ENCODE data around the gene PCSK5. TPM values are rescaled to one million over a fixed set of nuclear protein-coding genes. Genes with fewer than 3 reads are reported as not detected.

The PCSK5 gene
- total and polyA plus RNA-seq, 2 donors (not counting 1 experiment from before 2014, with no cell fraction given): 0.09 TPM; not detected in 1

GRCh38 chr9:75953218-75953617, 62.7 kb downstream of the PCSK5 start:
- WGBS (ENCODE audit: insufficient coverage): 38% methylated on average over 1 of the region's 2 CpGs
- no peak overlapping the region for H3K4me3 ChIP-seq (ENCODE audit: control extremely low read depth in 1 of 5, extremely low read depth in 1 of 5, insufficient read depth in 1 of 5, low read depth in 2 of 5, low read length in 4 of 5)
- Mint-ChIP-seq H3K27me3 (no peaks in the 10 kb centered on the region), H3K9me3 (ENCODE audit: insufficient read depth) (peaks cover 3% of the 10 kb centered on the region), H3K27ac (no peak overlapping the region), H3K4me3 (no peak overlapping the region), H3K4me1 (no peaks in the 10 kb centered on the region)
- no peak overlapping the region for H3K27ac ChIP-seq (ENCODE audit: low read length in 2 of 2)
- no peaks in the 10 kb centered on the region for H3K4me1 ChIP-seq (ENCODE audit: control insufficient read depth in 2 of 2, insufficient read depth in 2 of 2, low read length in 2 of 2)
- no peaks in the 10 kb centered on the region for H3K9me3 ChIP-seq (ENCODE audit: control extremely low read depth in 1 of 3, control insufficient read depth in 2 of 3, insufficient read depth in 1 of 3, low read length in 2 of 3)
- ChIA-PET CTCF (no interaction called here), POLR2A (no interaction called here)
- ATAC-seq (ENCODE audit: low read depth) (no peak), DNase-seq (no peak)
- H3K36me3 ChIP-seq (replicated peaks in 1 of 2; ENCODE audit: control extremely low read depth in 1 of 2, control insufficient read depth in 1 of 2, extremely low read depth in 1 of 2, insufficient read depth in 2 of 2, low read length in 1 of 2): no peaks in the 10 kb centered on the region
- H3K79me2 ChIP-seq (ENCODE audit: control insufficient read depth, insufficient read depth, low read length): no peaks in the 10 kb centered on the region
- no peaks in the 10 kb centered on the region for H3K27me3 ChIP-seq (replicated peaks in 1 of 4; ENCODE audit: control extremely low read depth in 1 of 4, control insufficient read depth in 3 of 4, insufficient read depth in 4 of 4, low read length in 3 of 4)
- TF ChIP-seq CTCF (IDR thresholded peaks at IDR 0.05): no peak
- no peak for TF ChIP-seq EZH2 (IDR thresholded peaks at IDR 0.05; ENCODE audit: borderline replicate concordance, insufficient read depth, low read depth, low read length, poor library complexity, severe bottlenecking)
- no peak overlapping the region for H3K9ac ChIP-seq (ENCODE audit: low read length)
- H3K4me2 ChIP-seq (replicated peaks; ENCODE audit: low read depth, low read length, poor library complexity, severe bottlenecking): no peak overlapping the region
- no peaks in the 10 kb centered on the region for H4K20me1 ChIP-seq (ENCODE audit: control insufficient read depth, insufficient read depth, low read length, poor library complexity, severe bottlenecking)
- intact Hi-C loops (cut with micrococcal nuclease): no loop called here
- no peak overlapping the region for H2AFZ ChIP-seq (ENCODE audit: insufficient read depth, low read depth, low read length, poor library complexity, severe bottlenecking)

- Histone ChIP-seq H4K20me1 (ENCODE audit: control insufficient read depth, insufficient read depth, low read length, poor library complexity, severe bottlenecking) (no peaks in the 10 kb centered on the region), H3K4me2 (replicated peaks; ENCODE audit: low read depth, low read length, poor library complexity, severe bottlenecking) (no peak overlapping the region), H3K9me3 (ENCODE audit: control extremely low read depth in 1 of 3, control insufficient read depth in 2 of 3, insufficient read depth in 1 of 3, low read length in 2 of 3) (no peaks in the 10 kb centered on the region), H3K27me3 (replicated peaks in 1 of 4; ENCODE audit: control extremely low read depth in 1 of 4, control insufficient read depth in 3 of 4, insufficient read depth in 4 of 4, low read length in 3 of 4) (no peaks in the 10 kb centered on the region), H2AFZ (ENCODE audit: insufficient read depth, low read depth, low read length, poor library complexity, severe bottlenecking) (no peak overlapping the region), H3K4me3 (ENCODE audit: control extremely low read depth in 1 of 5, extremely low read depth in 1 of 5, insufficient read depth in 1 of 5, low read depth in 2 of 5, low read length in 4 of 5) (no peak overlapping the region), H3K36me3 (replicated peaks in 1 of 2; ENCODE audit: control extremely low read depth in 1 of 2, control insufficient read depth in 1 of 2, extremely low read depth in 1 of 2, insufficient read depth in 2 of 2, low read length in 1 of 2) (no peaks in the 10 kb centered on the region), H3K9ac (ENCODE audit: low read length) (no peak overlapping the region), H3K79me2 (ENCODE audit: control insufficient read depth, insufficient read depth, low read length) (no peaks in the 10 kb centered on the region), H3K27ac (ENCODE audit: low read length in 2 of 2) (no peak overlapping the region), H3K4me1 (ENCODE audit: control insufficient read depth in 2 of 2, insufficient read depth in 2 of 2, low read length in 2 of 2) (no peaks in the 10 kb centered on the region)
- ATAC-seq (ENCODE audit: low read depth) (no peak), DNase-seq (no peak)
- ChIA-PET POLR2A (no interaction called here), CTCF (no interaction called here)
- intact Hi-C loops (cut with micrococcal nuclease): no loop called here
- no CpG with 5 or more reads among the region's 1 CpG for WGBS (ENCODE audit: insufficient coverage)
- TF ChIP-seq EZH2 (IDR thresholded peaks at IDR 0.05; ENCODE audit: borderline replicate concordance, insufficient read depth, low read depth, low read length, poor library complexity, severe bottlenecking) (no peak), CTCF (IDR thresholded peaks at IDR 0.05) (no peak)
- H3K9me3 Mint-ChIP-seq (ENCODE audit: insufficient read depth): no peaks in the 10 kb centered on the region
- H3K4me1 Mint-ChIP-seq: no peaks in the 10 kb centered on the region
- no peak overlapping the region for H3K4me3 Mint-ChIP-seq
- H3K27ac Mint-ChIP-seq: no peak overlapping the region
- no peaks in the 10 kb centered on the region for H3K27me3 Mint-ChIP-seq
These were observed 65.7 kb downstream of the PCSK5 start for GRCh38 chr9:75956161-75956560.
